ENCODE measurements around the gene BPIFA1.
A peak's percentile ranks its signal among the peaks of the same experiment; 100 is the strongest.

The BPIFA1 gene

GRCh38 chr20:33202451-33202850, 33.3 kb upstream of the BPIFA1 start:
- TF ChIP-seq CTCF (conservative IDR thresholded peaks at IDR 0.05) = no peak
- H3K27ac ChIP-seq = no peak overlapping the region

- no peak for TF ChIP-seq CTCF (conservative IDR thresholded peaks at IDR 0.05)
These were observed 32.4 kb upstream of the BPIFA1 start for GRCh38 chr20:33203444-33203843.

GRCh38 chr20:33209789-33210188, 26.0 kb upstream of the BPIFA1 start:
- H3K27ac ChIP-seq = peak overlapping the region; percentile 79; the same call in 1 of the 2 replicates
- no peak for TF ChIP-seq CTCF (conservative IDR thresholded peaks at IDR 0.05)

More at GRCh38 chr20:33203444-33203843, 32.4 kb upstream of the BPIFA1 start:
- no peak overlapping the region for H3K27ac ChIP-seq

GRCh38 chr20:33210371-33210770, 25.4 kb upstream of the BPIFA1 start:
- H3K27ac ChIP-seq = peak overlapping the region; percentile 79
- no peak for TF ChIP-seq CTCF (conservative IDR thresholded peaks at IDR 0.05)

GRCh38 chr20:33211817-33212424, 23.9 kb upstream of the BPIFA1 start:
- peak; percentile 92 for TF ChIP-seq CTCF (conservative IDR thresholded peaks at IDR 0.05)
- H3K27ac ChIP-seq = peak overlapping the region; percentile 79

- no peak for TF ChIP-seq CTCF (conservative IDR thresholded peaks at IDR 0.05)
- no peak within 1 kb of the TSS for H3K27ac ChIP-seq
These were observed 18.7 kb upstream of the BPIFA1 start, which contains the start of gene BPIFA3 for GRCh38 chr20:33217052-33217451. Gene BPIFA3, plus strand, starts transcription at chr20:33217352. Its CDS starts 185 bp downstream, at chr20:33217537.

- H3K27ac ChIP-seq = no peak overlapping the region
- TF ChIP-seq CTCF (conservative IDR thresholded peaks at IDR 0.05) = no peak
These were observed 11.4 kb upstream of the BPIFA1 start for GRCh38 chr20:33224399-33224798.

Measured in VCaP (cell line).